Common myeloid progenitor, CD34-positive (primary cell): ENCODE measurements around the gene ECM1.

Source experiments
- CTCF ChIA-PET: fragments of 350-600 bp; sonication (Branson Sonifier 250); formaldehyde crosslinking; loops from one replicate; lab custom pipeline; 2021; ENCODE audit warnings: antibody characterized with exemption; lab: Charles Lee
- POLR2A ChIA-PET: fragments of 350-600 bp; sonication (Branson Sonifier 250); formaldehyde crosslinking; loops from one replicate; lab custom pipeline; 2021; ENCODE audit warnings: antibody characterized with exemption; lab: Charles Lee
- DNase-seq, 3 donors: peaks; one replicate each; pipeline versions ENCODE4 v3.0.0 to v3.0.0-alpha.2; 2013
- H3K27ac ChIP-seq, 2 experiments: 1 replicate in 1 of 2; 2 replicates in 1 of 2; pipeline ENCODE4 v1.7.0; 2013; ENCODE audit warnings: inconsistent platforms in 2 of 2, low read length in 2 of 2, mild to moderate bottlenecking in 2 of 2, low read depth in 1 of 2, moderate library complexity in 1 of 2; ENCODE audit not compliant: severe bottlenecking in 2 of 2, insufficient read depth in 1 of 2, poor library complexity in 1 of 2
- H3K27me3 ChIP-seq, 5 experiments: replicated peaks in 2 of 5; 1 replicate in 3 of 5; 2 replicates in 2 of 5; pipeline versions ENCODE4 v1.6.1 to v1.7.0; 2013; ENCODE audit warnings: low read length in 4 of 5, mild to moderate bottlenecking in 2 of 5, moderate library complexity in 2 of 5, inconsistent platforms in 1 of 5; ENCODE audit not compliant: insufficient read depth in 5 of 5, control insufficient read depth in 4 of 5
- H3K36me3 ChIP-seq, 4 experiments: 1 replicate in 2 of 4; 2 replicates in 2 of 4; pipeline versions ENCODE4 v1.6.1 to v1.7.0; 2013; ENCODE audit warnings: low read length in 3 of 4, control low read depth in 1 of 4, mild to moderate bottlenecking in 1 of 4; ENCODE audit not compliant: control insufficient read depth in 4 of 4, insufficient read depth in 4 of 4
- H3K4me1 ChIP-seq, 4 experiments: 1 replicate in 3 of 4; 2 replicates in 1 of 4; pipeline versions ENCODE4 v1.6.1 to v1.7.1; 2013; ENCODE audit warnings: low read length in 3 of 4, mild to moderate bottlenecking in 3 of 4, control low read depth in 1 of 4, inconsistent platforms in 1 of 4, moderate library complexity in 1 of 4; ENCODE audit not compliant: control insufficient read depth in 4 of 4, insufficient read depth in 4 of 4; ENCODE audit errors: control extremely low read depth in 1 of 4
- H3K4me3 ChIP-seq, 7 experiments: 1 replicate in 4 of 7; 2 replicates in 3 of 7; pipeline versions ENCODE4 v1.5.1 to v1.7.0; 2013; ENCODE audit warnings: mild to moderate bottlenecking in 7 of 7, low read length in 6 of 7, moderate library complexity in 6 of 7, inconsistent platforms in 2 of 7, low read depth in 2 of 7, control low read depth in 1 of 7; ENCODE audit not compliant: insufficient read depth in 4 of 7, control insufficient read depth in 1 of 7; ENCODE audit errors: extremely low read depth in 1 of 7
- H3K9me3 ChIP-seq, 5 experiments: 1 replicate in 4 of 5; 2 replicates in 1 of 5; pipeline versions ENCODE4 v1.6.1 to v1.7.1; 2013; ENCODE audit warnings: low read length in 4 of 5, mild to moderate bottlenecking in 2 of 5, inconsistent platforms in 1 of 5, low read depth in 1 of 5, moderate library complexity in 1 of 5; ENCODE audit not compliant: control insufficient read depth in 4 of 5, insufficient read depth in 2 of 5; ENCODE audit errors: control extremely low read depth in 1 of 5
- WGBS: methylation state at CpG from one replicate; pipeline ENCODE4 v1.1.5; 2013; ENCODE audit not compliant: insufficient coverage; 5-methylcytosine and 5-hydroxymethylcytosine counted together

Gene ECM1

DNA sequence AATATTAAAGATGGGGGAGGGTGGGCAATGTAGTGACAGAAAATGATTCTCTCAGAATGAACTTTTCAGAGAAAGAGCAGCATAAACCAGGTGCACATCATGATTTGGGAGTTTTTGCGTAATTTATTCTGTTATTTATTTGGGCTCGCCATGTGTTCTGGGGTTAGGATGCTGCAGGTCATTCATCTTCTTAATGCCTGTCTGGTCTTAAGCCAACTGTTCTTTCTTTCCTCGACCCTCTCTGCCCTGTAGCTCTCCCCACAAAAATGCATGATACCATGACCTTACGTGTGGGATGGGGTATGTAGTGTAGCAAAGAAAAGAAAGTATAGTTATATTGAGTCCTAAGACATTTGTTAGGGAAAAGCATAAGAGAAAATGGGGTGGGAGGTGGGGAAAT, 33.0 kb upstream of the ECM1 start:
- no peak overlapping the region for H3K27ac ChIP-seq
- DNase-seq: no peak
- H3K36me3 ChIP-seq: peaks cover 8 to 36% (median 29%) of the 10 kb centered on the region in 4 experiments
- no peaks in the 10 kb centered on the region for H3K9me3 ChIP-seq
- H3K4me1 ChIP-seq: peaks cover 0 to 2% (median 1%) of the 10 kb centered on the region in 4 experiments
- ChIA-PET POLR2A (no interaction called here), CTCF (no interaction called here)
- WGBS: 100% methylated on average over 1 of the region's 4 CpGs
- no peak overlapping the region for H3K4me3 ChIP-seq
- no peaks in the 10 kb centered on the region for H3K27me3 ChIP-seq

DNA sequence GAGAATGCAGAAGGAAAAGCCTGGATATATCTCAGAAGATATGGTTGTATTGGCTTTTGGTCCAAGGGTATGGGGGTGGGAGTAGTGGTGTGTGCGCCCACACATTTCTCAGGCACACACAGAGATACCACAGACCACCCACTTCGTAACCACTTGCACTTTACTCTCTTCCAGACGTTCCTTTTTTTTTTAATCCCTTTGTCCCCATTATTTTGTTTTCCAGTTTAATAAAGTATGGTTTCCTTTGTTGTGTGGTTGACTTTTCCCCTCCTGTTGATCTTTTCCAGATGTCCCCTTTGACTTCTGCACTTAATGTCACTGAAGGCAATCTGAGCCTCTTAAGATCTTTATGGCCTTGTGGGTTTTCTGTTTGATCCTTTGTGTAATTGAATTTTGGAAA, 31.2 kb upstream of the ECM1 start:
- WGBS: no CpG with 5 or more reads among the region's 3 CpGs
- Histone ChIP-seq H3K27ac (no peak overlapping the region), H3K27me3 (no peaks in the 10 kb centered on the region), H3K36me3 (peaks cover 0 to 17% (median 11%) of the 10 kb centered on the region in 4 experiments), H3K4me1 (peaks cover 0 to 2% (median 1%) of the 10 kb centered on the region in 4 experiments), H3K4me3 (no peak overlapping the region), H3K9me3 (no peaks in the 10 kb centered on the region)
- ChIA-PET CTCF (no interaction called here), POLR2A (no interaction called here)
- DNase-seq: no peak

DNA sequence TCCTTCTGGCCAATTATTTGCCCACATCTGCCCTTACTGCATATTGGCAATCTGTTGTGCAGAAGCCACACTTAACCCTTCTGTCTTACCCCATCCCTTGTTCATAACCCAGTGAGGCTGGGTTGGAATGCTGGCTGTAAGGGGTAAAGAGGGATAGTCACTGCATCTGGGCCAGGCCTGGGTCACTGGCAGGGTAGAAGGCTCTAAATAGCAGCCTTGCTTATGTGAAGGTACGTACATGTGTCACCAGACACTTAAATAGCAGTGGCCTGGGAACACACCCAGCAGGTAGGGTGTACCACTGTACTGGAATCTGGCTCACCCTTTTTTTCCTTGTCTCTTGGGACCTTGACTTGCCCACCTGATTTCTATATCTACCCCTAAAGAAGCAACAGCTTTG, 30.6 kb upstream of the ECM1 start:
- 100% methylated on average over 1 of the region's 1 CpG for WGBS
- H3K4me1 ChIP-seq: peaks cover 0 to 2% (median 1%) of the 10 kb centered on the region in 4 experiments
- CTCF ChIA-PET: interaction anchor here (0.6 to 1.0 kb wide), 4 partner anchors 44 to 1991 kb away, joined by 3 to 4 read pairs (median 3); no protein-coding TSS in a partner anchor
- POLR2A ChIA-PET: interaction anchor here (0.7 kb wide), 1 partner anchor 10 kb away, joined by 7 read pairs; the partner anchor contains the start of gene TARS2
- no peak overlapping the region for H3K27ac ChIP-seq
- DNase-seq: no peak
- H3K4me3 ChIP-seq: no peak overlapping the region
- H3K9me3 ChIP-seq: no peaks in the 10 kb centered on the region
- H3K27me3 ChIP-seq: no peaks in the 10 kb centered on the region
- H3K36me3 ChIP-seq: peaks cover 0 to 11% (median 8%) of the 10 kb centered on the region in 4 experiments

DNA sequence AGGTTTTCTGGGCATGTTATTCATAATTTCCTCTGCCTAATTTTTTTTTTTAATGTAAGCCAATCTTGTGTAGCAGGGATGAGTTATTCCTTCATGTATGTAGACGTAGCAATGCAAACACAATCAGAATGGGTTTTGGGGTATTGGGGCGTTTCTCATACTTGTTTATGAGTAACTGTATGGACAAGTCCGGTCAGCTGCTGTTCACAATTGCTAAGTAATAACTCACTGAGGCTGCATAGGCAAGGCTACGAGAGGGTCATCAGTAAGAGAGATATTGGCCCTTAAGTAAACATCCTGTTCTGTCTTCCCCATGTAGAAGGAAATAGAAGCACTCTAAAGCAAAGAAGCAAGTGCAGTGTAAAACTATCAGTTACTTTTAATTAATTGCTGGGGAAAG, 30.2 kb upstream of the ECM1 start:
- Histone ChIP-seq H3K4me1 (peaks cover 0 to 2% (median 1%) of the 10 kb centered on the region in 4 experiments), H3K27me3 (no peaks in the 10 kb centered on the region), H3K27ac (no peak overlapping the region), H3K4me3 (no peak overlapping the region), H3K9me3 (no peaks in the 10 kb centered on the region), H3K36me3 (peaks cover 0 to 7% (median 6%) of the 10 kb centered on the region in 4 experiments)
- no peak for DNase-seq
- WGBS: 78% methylated on average over 4 of the region's 4 CpGs
- ChIA-PET POLR2A (interaction anchor here (0.7 kb wide), 1 partner anchor 9 kb away, joined by 7 read pairs; the partner anchor contains the start of gene TARS2), CTCF (interaction anchor here (0.6 to 1.0 kb wide), 4 partner anchors 44 to 1990 kb away, joined by 3 to 4 read pairs (median 3); no protein-coding TSS in a partner anchor)

DNA sequence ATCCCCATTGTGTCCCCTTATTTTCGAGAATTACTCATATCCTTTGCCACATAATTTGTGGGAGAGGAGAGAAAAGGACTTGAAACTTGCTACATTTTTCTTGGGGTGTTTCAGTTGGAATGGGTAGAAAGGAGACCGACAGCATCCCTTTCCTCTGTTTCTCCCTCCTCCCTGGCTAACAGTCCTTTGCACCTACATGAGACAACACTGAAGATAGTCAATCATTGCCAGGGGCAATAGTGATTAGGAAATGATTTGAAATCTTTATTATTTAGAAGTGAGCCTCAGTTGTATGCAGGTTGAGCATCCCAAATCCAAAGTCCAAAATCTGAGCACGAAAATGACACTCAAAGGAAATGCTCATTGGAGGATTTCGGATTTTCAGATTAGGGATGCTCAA, 28.5 kb upstream of the ECM1 start:
- Histone ChIP-seq H3K27ac (no peak overlapping the region), H3K27me3 (no peaks in the 10 kb centered on the region), H3K36me3 (no peaks in the 10 kb centered on the region), H3K4me3 (no peak overlapping the region), H3K4me1 (peaks cover 0 to 2% (median 1%) of the 10 kb centered on the region in 4 experiments), H3K9me3 (no peaks in the 10 kb centered on the region)
- DNase-seq: no peak
- 100% methylated on average over 2 of the region's 4 CpGs for whole genome bisulfite sequencing
- CTCF ChIA-PET: interaction anchor here (1.6 kb wide), 1 partner anchor 14 kb away, joined by 5 read pairs; no protein-coding TSS in a partner anchor
- POLR2A ChIA-PET: no interaction called here

DNA sequence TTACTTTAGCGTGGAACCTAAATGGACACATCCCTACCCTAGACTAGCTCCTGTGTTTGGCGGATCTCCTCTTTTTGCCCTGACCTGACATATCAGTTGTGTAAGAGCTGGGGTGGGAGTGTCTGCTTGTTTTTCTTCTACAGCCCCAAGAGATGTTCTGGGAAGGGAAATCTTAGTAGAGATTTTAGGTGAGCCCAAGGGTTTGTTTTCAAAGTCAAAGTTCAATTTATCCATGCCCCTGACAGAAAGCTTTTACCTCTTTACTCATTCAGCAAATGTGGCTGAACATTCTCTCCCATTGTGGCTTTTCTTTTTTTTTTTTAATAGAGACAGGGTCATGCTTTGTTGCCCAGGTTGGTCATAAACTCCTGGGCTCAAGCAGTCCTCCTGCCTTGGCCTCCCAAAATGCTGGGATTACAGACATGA, 28.0 kb upstream of the ECM1 start:
- Histone ChIP-seq H3K4me1 (peaks cover 0 to 2% (median 1%) of the 10 kb centered on the region in 4 experiments), H3K36me3 (no peaks in the 10 kb centered on the region), H3K27ac (no peak overlapping the region), H3K4me3 (no peak overlapping the region), H3K9me3 (no peaks in the 10 kb centered on the region), H3K27me3 (no peaks in the 10 kb centered on the region)
- no peak for DNase-seq
- no CpG with 5 or more reads among the region's 2 CpGs for WGBS
- CTCF ChIA-PET: interaction anchor here (1.1 to 1.6 kb wide), 2 partner anchors 11 to 15 kb away, joined by 3 to 5 read pairs; no protein-coding TSS in a partner anchor
- POLR2A ChIA-PET: no interaction called here

DNA sequence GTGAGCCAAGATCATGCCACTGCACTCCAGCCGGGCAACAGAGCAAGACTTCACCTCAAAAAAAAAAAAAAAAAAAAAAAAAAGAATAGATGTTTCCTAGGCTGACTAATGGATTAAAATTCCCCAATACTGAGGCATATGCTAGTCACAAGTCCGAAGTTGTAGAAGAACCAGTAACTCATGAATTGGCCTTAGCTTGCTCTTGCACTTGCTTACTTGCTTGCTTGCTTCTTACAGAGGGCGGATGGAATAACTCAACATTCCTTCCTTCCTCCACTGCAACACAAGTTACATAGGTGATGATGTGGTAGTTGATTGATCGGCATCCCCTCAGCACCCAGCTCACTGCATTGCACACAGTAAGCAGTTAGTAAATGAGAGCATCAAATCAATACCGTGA, 23.5 kb upstream of the ECM1 start:
- Histone ChIP-seq H3K27ac (no peak overlapping the region), H3K27me3 (no peaks in the 10 kb centered on the region), H3K36me3 (peaks cover 0 to 8% (median 4%) of the 10 kb centered on the region in 4 experiments), H3K4me3 (no peak overlapping the region), H3K9me3 (no peaks in the 10 kb centered on the region), H3K4me1 (peaks cover 3 to 11% (median 8%) of the 10 kb centered on the region in 4 experiments)
- no peak for DNase-seq
- 88% methylated on average over 1 of the region's 5 CpGs for WGBS
- ChIA-PET POLR2A (no interaction called here), CTCF (interaction anchor here (0.6 kb wide), 2 partner anchors 48 to 971 kb away, joined by 3 to 4 read pairs; no protein-coding TSS in a partner anchor)
